ENCODE measurements around the gene ANKLE1. TPM values are rescaled to one million over a fixed set of nuclear protein-coding genes. Genes with fewer than 3 reads are reported as not detected.

ANKLE1 gene
- total RNA-seq, 1 experiment from 2014 or later = 16.5 TPM

DNA sequence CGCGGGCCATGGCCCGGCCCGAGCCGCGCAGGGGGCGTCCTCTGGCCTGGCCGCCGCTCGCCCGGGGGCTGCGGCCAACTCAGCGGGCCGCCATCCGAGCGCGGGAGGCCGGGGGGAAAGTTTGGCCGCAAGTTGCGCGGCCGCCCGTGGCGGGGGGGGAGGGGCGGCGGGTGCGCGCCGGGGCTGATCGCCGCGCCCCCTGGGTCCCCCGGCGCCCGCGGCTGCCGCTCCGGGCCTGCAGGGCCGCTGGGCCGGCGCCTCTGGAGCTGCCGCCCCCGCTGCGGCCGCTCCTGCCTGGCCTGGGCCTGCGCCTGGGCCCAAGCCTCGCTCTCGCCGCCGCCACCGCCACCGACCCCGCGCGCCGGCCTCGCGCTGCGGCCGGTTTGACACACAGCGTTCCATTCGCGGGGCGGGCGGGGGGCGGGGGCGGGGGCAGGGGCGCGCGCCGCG, 36.1 kb upstream of the ANKLE1 start, which contains the start of gene NR2F6:
Gene NR2F6 (minus strand): TSS at position 385 of the 450 bp plus-strand sequence. CDS start 699 bp downstream, outside the sequence.
- peaks cover 44 to 54% of the 10 kb centered on the region in 2 experiments for H3K4me1 Mint-ChIP-seq
- Histone ChIP-seq H3K9ac (ENCODE audit: extremely low read depth, insufficient read length, low read length) (peak within 1 kb of the TSS; percentile 31), H3K27ac (ENCODE audit: insufficient read length, low read depth, low read length) (no peak within 1 kb of the TSS)

More for the DNA sequence above, 36.1 kb upstream of the ANKLE1 start, which contains the start of gene NR2F6:
- peaks cover 3% of the 10 kb centered on the region for H3K79me1 ChIP-seq (ENCODE audit: insufficient read depth, low read depth, low read length, poor library complexity, severe bottlenecking)
- H3K9me3 ChIP-seq (ENCODE audit: control insufficient read depth, low read depth, low read length) = no peaks in the 10 kb centered on the region
- H2AFZ ChIP-seq (ENCODE audit: low read length) = no peak within 1 kb of the TSS
- H2BK120ac ChIP-seq (ENCODE audit: low read depth, low read length, poor library complexity, severe bottlenecking) = peak within 1 kb of the TSS; percentile 95
- DNase-seq = no peak
- H4K20me1 ChIP-seq (ENCODE audit: control insufficient read depth, insufficient read depth, insufficient read length) = no peaks in the 10 kb centered on the region
- Mint-ChIP-seq H3K4me3 (peak within 1 kb of the TSS; percentile 91 to 95), H3K36me3 (ENCODE audit: insufficient read depth in 1 of 3, low read depth in 3 of 3) (peaks cover 0 to 15% (median 11%) of the 10 kb centered on the region in 3 experiments; a peak in 5 of 7 replicates), H3K27me3 (ENCODE audit: low read depth) (peaks cover 2% of the 10 kb centered on the region; the same call in 1 of the 2 replicates), H3K9me3 (peaks cover 0 to 3% of the 10 kb centered on the region in 2 experiments; a peak in 1 of 5 replicates), H3K27ac (peak within 1 kb of the TSS; percentile 98 to 100 (median 98))
- H2BK5ac ChIP-seq (ENCODE audit: insufficient read length, low read length) = no peak within 1 kb of the TSS
- no peak within 1 kb of the TSS for H3K56ac ChIP-seq (ENCODE audit: insufficient read length, low read depth, low read length)
- peaks cover 26% of the 10 kb centered on the region; the same call in 1 of the 2 replicates for H3K79me2 ChIP-seq (ENCODE audit: insufficient read depth, low read length)
- H4K8ac ChIP-seq (replicated peaks; ENCODE audit: insufficient read length, low read depth, low read length) = no peak within 1 kb of the TSS
- no peak within 1 kb of the TSS; the same call in 1 of the 2 replicates for H3K4ac ChIP-seq (ENCODE audit: low read depth, low read length)
- no peak within 1 kb of the TSS for H2BK12ac ChIP-seq (ENCODE audit: insufficient read length, low read depth, low read length)
- no peak within 1 kb of the TSS for H2BK15ac ChIP-seq (ENCODE audit: low read depth, low read length)
- peaks cover 17% of the 10 kb centered on the region for H3K23me2 ChIP-seq (ENCODE audit: insufficient read length, low read depth, low read length, poor library complexity, severe bottlenecking)
- H4K91ac ChIP-seq (ENCODE audit: insufficient read length, low read depth, low read length) = no peak within 1 kb of the TSS
- TF ChIP-seq CTCF (conservative IDR thresholded peaks at IDR 0.05) = no peak
- no peak within 1 kb of the TSS for H3K23ac ChIP-seq (ENCODE audit: insufficient read length, low read depth, low read length)
- WGBS (ENCODE audit: extremely low coverage, insufficient read length, low lambda C conversion rate) = no CpG with 5 or more reads among the region's 72 CpGs
- no peak within 1 kb of the TSS for H2BK20ac ChIP-seq (ENCODE audit: low read depth, low read length, poor library complexity, severe bottlenecking)
- no peak within 1 kb of the TSS for H2AK5ac ChIP-seq (ENCODE audit: insufficient read length, low read length)
- no peak within 1 kb of the TSS for H3T11ph ChIP-seq (ENCODE audit: low read length)
- peak within 1 kb of the TSS; percentile 93 for H3K18ac ChIP-seq (ENCODE audit: insufficient read length, low read depth, low read length)
- H4K5ac ChIP-seq (ENCODE audit: insufficient read length, low read depth, low read length) = no peak within 1 kb of the TSS
- H3K4me1 ChIP-seq (ENCODE audit: insufficient read depth, low read length) = peaks cover 4% of the 10 kb centered on the region; the same call in 1 of the 2 replicates
- H3K14ac ChIP-seq (ENCODE audit: insufficient read depth, low read length) = peak within 1 kb of the TSS; percentile 92
- H3K27me3 ChIP-seq (ENCODE audit: insufficient read depth, low read length) = no peaks in the 10 kb centered on the region
- H3K4me2 ChIP-seq (ENCODE audit: insufficient read depth, insufficient read length, low read length) = peak within 1 kb of the TSS; percentile 63

Data from H9 (cell line).